HepG2 (cell line): ENCODE results near the gene STIM2. TPM values are rescaled to one million over a fixed set of nuclear protein-coding genes. Genes with fewer than 3 reads are reported as not detected.

ENCODE experiments used
- FOXJ3 ChIP-seq: sonication (generic); formaldehyde crosslinking; IDR thresholded peaks from 2 replicates; pipeline ENCODE4 v1.4.0; 2020; ENCODE audit warnings: missing genetic modification reagents, mild to moderate bottlenecking, borderline replicate concordance
- GABPB1 ChIP-seq: IDR thresholded peaks from 2 replicates; pipeline ENCODE4 v1.6.1; 2016; ENCODE audit warnings: mild to moderate bottlenecking, missing genetic modification reagents, moderate library complexity, missing compliant biosample characterization
- KDM6A ChIP-seq: IDR thresholded peaks from 2 replicates; pipeline ENCODE4 v1.6.1; 2016; ENCODE audit warnings: low read depth
- KLF12 ChIP-seq: sonication (generic); formaldehyde crosslinking; IDR thresholded peaks from 2 replicates; pipeline ENCODE4 v1.4.0; 2020; ENCODE audit warnings: missing genetic modification reagents, borderline replicate concordance
- MBNL3 ChIP-seq: fragments of 250-450 bp; sonication (Bioruptor Pico); conservative IDR thresholded peaks from 2 replicates; pipeline ENCODE4 v1.8.0; 2022; ENCODE audit warnings: mild to moderate bottlenecking, inconsistent platforms
- NPAS2 ChIP-seq: sonication (generic); formaldehyde crosslinking; IDR thresholded peaks from 2 replicates; pipeline ENCODE4 v1.8.0; 2022; ENCODE audit warnings: mild to moderate bottlenecking, missing genetic modification reagents, borderline replicate concordance
- NR3C1 ChIP-seq: sonication (generic); formaldehyde crosslinking; IDR thresholded peaks from 2 replicates; pipeline ENCODE4 v1.4.0; 2020; ENCODE audit warnings: missing genetic modification reagents
- PHF20 ChIP-seq: sonication (generic); formaldehyde crosslinking; IDR thresholded peaks from 2 replicates; pipeline ENCODE4 v1.5.0; 2020; ENCODE audit warnings: mild to moderate bottlenecking, missing genetic modification reagents
- POLR2A ChIP-seq, 2 experiments: IDR thresholded peaks; 2 replicates each; pipeline ENCODE4 v1.6.1; 2011; ENCODE audit warnings: low read depth in 2 of 2, low read length in 2 of 2, mild to moderate bottlenecking in 1 of 2, moderate library complexity in 1 of 2; ENCODE audit not compliant: insufficient read depth in 1 of 2
- RAD21 ChIP-seq: fragments of 450-650 bp; formaldehyde crosslinking; IDR thresholded peaks from 2 replicates; pipeline ENCODE4 v1.5.0; 2020; ENCODE audit warnings: mild to moderate bottlenecking
- SKI ChIP-seq: fragments of 450-650 bp; IDR thresholded peaks from one replicate; pipeline ENCODE4 v1.6.1; 2018; ENCODE audit warnings: mild to moderate bottlenecking; ENCODE audit not compliant: partially characterized antibody
- ZBTB42 ChIP-seq: sonication (generic); formaldehyde crosslinking; IDR thresholded peaks from 2 replicates; pipeline ENCODE4 v1.5.0; 2020; ENCODE audit warnings: mild to moderate bottlenecking, missing genetic modification reagents
- ZNF121 ChIP-seq: sonication (generic); formaldehyde crosslinking; IDR thresholded peaks from 2 replicates; pipeline ENCODE4 v1.5.0; 2020; ENCODE audit warnings: mild to moderate bottlenecking, missing genetic modification reagents
- ZNF160 ChIP-seq: sonication (generic); formaldehyde crosslinking; IDR thresholded peaks from 2 replicates; pipeline ENCODE4 v1.8.0; 2022; ENCODE audit warnings: mild to moderate bottlenecking, inconsistent platforms, missing genetic modification reagents
- ZNF281 ChIP-seq: sonication (generic); formaldehyde crosslinking; IDR thresholded peaks from 2 replicates; pipeline ENCODE4 v1.4.0; 2020; ENCODE audit warnings: missing genetic modification reagents, borderline replicate concordance
- ZNF335 ChIP-seq: sonication (generic); formaldehyde crosslinking; IDR thresholded peaks from 2 replicates; pipeline ENCODE4 v1.4.0; 2020; ENCODE audit warnings: missing genetic modification reagents
- ZNF350 ChIP-seq: sonication (generic); formaldehyde crosslinking; IDR thresholded peaks from 2 replicates; pipeline ENCODE4 v1.4.0; 2020; ENCODE audit warnings: mild to moderate bottlenecking, low read depth, missing genetic modification reagents, borderline replicate concordance
- ZNF724P ChIP-seq: sonication (generic); formaldehyde crosslinking; IDR thresholded peaks from 2 replicates; pipeline ENCODE4 v1.8.0; 2022; ENCODE audit warnings: missing genetic modification reagents, borderline replicate concordance
- ZNF749 ChIP-seq: sonication (generic); formaldehyde crosslinking; IDR thresholded peaks from 2 replicates; pipeline ENCODE4 v1.8.0; 2022; ENCODE audit warnings: mild to moderate bottlenecking, missing genetic modification reagents, moderate library complexity, borderline replicate concordance
- ZSCAN21 ChIP-seq: sonication (generic); formaldehyde crosslinking; IDR thresholded peaks from 2 replicates; pipeline ENCODE4 v1.8.0; 2022; ENCODE audit warnings: mild to moderate bottlenecking, missing genetic modification reagents, moderate library complexity, borderline replicate concordance
- polyA plus RNA-seq, 8 experiments: library from polyadenylated mRNA; depleted of rRNA in 3 of 8; stranded (reverse) in 7 of 8; unstranded in 1 of 8; fragments of >200 nt; fragmentation: Illumina TruSeq in 4 of 8; extraction: Trizol in 4 of 8; gene quantifications; 2 replicates each; pipeline versions ENCODE4 v1.2.1 to v1.2.3, GENCODE V29; 2011 to 2016; ENCODE audit warnings: low read depth in 4 of 8, missing spikeins in 1 of 8, mixed read lengths in 1 of 8; ENCODE audit not compliant: insufficient read depth in 1 of 8
- total RNA-seq, 5 experiments: library from RNA; depleted of rRNA; stranded (reverse); fragments of >200 nt; fragmentation: Illumina TruSeq; extraction: Trizol; gene quantifications; 2 replicates each; pipeline ENCODE4 v1.2.3, GENCODE V29; 2016; ENCODE audit warnings: low read depth in 1 of 5
- TF ChIP-seq, protein P1 (sequence below): sonication (generic); formaldehyde crosslinking; IDR thresholded peaks from 2 replicates; pipeline ENCODE4 v1.5.0; 2020; ENCODE audit warnings: mild to moderate bottlenecking, missing genetic modification reagents
- TF ChIP-seq, protein P2 (sequence below): sonication (generic); formaldehyde crosslinking; IDR thresholded peaks from 2 replicates; pipeline ENCODE4 v1.9.0; 2021; ENCODE audit warnings: missing genetic modification reagents, borderline replicate concordance

Gene STIM2
- total and polyA plus RNA-seq, 2 of the 13 experiments (the other 11 are each of a cell fraction or from before 2014, with no cell fraction given): 19.3 to 19.4 TPM

DNA sequence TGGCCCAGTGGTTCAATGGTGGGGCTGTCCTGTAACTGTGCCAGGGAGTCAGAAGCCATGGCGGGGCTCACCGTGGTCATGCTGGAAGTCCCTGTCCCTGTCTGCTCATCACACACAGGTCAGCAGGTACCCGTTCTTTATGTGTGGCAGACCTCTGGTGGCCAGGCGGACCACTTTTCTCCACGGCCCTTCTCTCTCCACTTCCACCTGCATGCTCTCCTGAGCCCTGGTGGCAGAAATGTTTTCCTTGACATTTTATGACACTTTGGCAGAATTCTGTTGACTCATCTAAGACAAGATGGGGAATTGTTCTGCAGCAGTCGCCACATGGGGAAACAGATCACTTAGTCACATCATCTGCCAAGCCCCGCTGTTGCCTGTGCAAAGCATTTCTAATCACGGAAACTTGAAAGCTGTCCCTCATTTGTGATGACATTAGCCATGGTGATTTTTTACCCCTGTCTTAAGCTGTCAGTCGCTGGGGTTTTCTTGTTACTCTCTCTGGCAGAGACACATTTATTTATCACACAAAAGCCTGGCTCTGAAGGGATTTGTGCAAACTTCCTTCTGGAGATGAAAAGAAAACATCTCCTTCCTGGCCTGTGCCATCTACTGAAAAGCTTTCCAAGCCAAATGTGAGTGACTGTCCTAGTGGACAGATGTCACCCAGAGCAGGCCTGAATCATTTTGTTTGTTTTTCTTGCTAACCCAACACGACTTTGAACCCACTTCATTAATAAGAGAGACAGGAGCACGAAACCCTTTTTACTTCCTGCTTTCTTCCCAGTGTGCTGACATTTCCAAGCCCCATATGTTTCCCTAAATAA lies 38.8 kb upstream of the STIM2 start (continued):
- TF ChIP-seq KDM6A (peak; percentile 55; the same call in 1 of the 2 replicates), ZNF281 (CRISPR knock-in tag) (no peak), FOXJ3 (peak; percentile 68; the same call in 1 of the 2 replicates), POLR2A (IDR thresholded peaks at IDR 0.05; ENCODE audit: insufficient read depth in 1 of 2, low read depth in 2 of 2, low read length in 2 of 2) (peak in 1 of 2 experiments; percentile 54; a peak in 1 of 4 replicates), ZNF724P (CRISPR knock-in tag) (no peak), ZNF121 (CRISPR knock-in tag) (no peak), RAD21 (CRISPR knock-in tag) (peak; percentile 58; the same call in 1 of the 2 replicates), PHF20 (CRISPR knock-in tag) (no peak), KLF12 (no peak; the same call in 1 of the 2 replicates), NPAS2 (CRISPR knock-in tag) (no peak), ZSCAN21 (CRISPR knock-in tag) (no peak), SKI (peak; percentile 14), ZBTB42 (CRISPR knock-in tag) (no peak), ZNF749 (CRISPR knock-in tag) (no peak), NR3C1 (no peak), ZNF350 (peak; percentile 28; the same call in 1 of the 2 replicates), ZNF160 (CRISPR knock-in tag) (no peak), ZNF335 (CRISPR knock-in tag) (no peak), GABPB1 (CRISPR knock-in tag) (peak; percentile 26; the same call in 1 of the 2 replicates), MBNL3 (CRISPR knock-in tag) (no peak)
- TF ChIP-seq, protein P1, sequence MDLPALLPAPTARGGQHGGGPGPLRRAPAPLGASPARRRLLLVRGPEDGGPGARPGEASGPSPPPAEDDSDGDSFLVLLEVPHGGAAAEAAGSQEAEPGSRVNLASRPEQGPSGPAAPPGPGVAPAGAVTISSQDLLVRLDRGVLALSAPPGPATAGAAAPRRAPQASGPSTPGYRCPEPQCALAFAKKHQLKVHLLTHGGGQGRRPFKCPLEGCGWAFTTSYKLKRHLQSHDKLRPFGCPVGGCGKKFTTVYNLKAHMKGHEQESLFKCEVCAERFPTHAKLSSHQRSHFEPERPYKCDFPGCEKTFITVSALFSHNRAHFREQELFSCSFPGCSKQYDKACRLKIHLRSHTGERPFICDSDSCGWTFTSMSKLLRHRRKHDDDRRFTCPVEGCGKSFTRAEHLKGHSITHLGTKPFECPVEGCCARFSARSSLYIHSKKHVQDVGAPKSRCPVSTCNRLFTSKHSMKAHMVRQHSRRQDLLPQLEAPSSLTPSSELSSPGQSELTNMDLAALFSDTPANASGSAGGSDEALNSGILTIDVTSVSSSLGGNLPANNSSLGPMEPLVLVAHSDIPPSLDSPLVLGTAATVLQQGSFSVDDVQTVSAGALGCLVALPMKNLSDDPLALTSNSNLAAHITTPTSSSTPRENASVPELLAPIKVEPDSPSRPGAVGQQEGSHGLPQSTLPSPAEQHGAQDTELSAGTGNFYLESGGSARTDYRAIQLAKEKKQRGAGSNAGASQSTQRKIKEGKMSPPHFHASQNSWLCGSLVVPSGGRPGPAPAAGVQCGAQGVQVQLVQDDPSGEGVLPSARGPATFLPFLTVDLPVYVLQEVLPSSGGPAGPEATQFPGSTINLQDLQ: no peak
- TF ChIP-seq, protein P2, sequence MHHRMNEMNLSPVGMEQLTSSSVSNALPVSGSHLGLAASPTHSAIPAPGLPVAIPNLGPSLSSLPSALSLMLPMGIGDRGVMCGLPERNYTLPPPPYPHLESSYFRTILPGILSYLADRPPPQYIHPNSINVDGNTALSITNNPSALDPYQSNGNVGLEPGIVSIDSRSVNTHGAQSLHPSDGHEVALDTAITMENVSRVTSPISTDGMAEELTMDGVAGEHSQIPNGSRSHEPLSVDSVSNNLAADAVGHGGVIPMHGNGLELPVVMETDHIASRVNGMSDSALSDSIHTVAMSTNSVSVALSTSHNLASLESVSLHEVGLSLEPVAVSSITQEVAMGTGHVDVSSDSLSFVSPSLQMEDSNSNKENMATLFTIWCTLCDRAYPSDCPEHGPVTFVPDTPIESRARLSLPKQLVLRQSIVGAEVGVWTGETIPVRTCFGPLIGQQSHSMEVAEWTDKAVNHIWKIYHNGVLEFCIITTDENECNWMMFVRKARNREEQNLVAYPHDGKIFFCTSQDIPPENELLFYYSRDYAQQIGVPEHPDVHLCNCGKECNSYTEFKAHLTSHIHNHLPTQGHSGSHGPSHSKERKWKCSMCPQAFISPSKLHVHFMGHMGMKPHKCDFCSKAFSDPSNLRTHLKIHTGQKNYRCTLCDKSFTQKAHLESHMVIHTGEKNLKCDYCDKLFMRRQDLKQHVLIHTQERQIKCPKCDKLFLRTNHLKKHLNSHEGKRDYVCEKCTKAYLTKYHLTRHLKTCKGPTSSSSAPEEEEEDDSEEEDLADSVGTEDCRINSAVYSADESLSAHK (CRISPR knock-in tag): no peak
